PC-9 (cell line): Measurements from ENCODE around the gene CHMP3.

ENCODE experiments used
- EZH2 ChIP-seq: fragments of 200-600 bp; sonication (generic); IDR thresholded peaks from 2 replicates; pipeline ENCODE4 v1.8.0; 2017; ENCODE audit warnings: antibody characterized with exemption, low read depth
- TF ChIP-seq, protein P1 (sequence below): fragments of 200-600 bp; sonication (generic); conservative IDR thresholded peaks from 2 replicates; pipeline ENCODE4 v1.6.1; 2017; ENCODE audit warnings: mixed run types, antibody characterized with exemption, mild to moderate bottlenecking, moderate library complexity

DNA sequence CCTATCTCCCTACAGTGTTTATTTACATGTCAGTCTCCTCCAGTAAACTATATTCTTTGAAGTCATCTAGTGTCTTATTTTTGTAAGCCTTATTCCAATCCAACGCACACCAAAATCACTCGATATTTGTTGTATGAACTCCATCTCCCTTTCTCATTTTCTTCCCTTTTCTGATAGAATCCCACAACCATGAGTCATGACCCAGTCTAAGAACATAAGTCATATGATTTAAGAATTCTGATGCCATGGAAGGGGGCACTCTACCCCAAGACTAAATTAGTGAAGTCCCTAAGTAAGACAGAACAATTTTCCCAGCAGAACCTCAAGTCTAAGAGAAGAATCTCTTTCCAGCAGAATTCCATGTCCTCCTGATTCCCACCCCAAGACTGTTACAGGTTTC is 5.4 kb downstream of the CHMP3 start:
- TF ChIP-seq, protein P1, sequence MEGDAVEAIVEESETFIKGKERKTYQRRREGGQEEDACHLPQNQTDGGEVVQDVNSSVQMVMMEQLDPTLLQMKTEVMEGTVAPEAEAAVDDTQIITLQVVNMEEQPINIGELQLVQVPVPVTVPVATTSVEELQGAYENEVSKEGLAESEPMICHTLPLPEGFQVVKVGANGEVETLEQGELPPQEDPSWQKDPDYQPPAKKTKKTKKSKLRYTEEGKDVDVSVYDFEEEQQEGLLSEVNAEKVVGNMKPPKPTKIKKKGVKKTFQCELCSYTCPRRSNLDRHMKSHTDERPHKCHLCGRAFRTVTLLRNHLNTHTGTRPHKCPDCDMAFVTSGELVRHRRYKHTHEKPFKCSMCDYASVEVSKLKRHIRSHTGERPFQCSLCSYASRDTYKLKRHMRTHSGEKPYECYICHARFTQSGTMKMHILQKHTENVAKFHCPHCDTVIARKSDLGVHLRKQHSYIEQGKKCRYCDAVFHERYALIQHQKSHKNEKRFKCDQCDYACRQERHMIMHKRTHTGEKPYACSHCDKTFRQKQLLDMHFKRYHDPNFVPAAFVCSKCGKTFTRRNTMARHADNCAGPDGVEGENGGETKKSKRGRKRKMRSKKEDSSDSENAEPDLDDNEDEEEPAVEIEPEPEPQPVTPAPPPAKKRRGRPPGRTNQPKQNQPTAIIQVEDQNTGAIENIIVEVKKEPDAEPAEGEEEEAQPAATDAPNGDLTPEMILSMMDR: no peak
- TF ChIP-seq EZH2: no peak
